ENCODE results near the gene DCTPP1. TPM values are rescaled to one million over a fixed set of nuclear protein-coding genes. Genes with fewer than 3 reads are reported as not detected.

DCTPP1 gene
- total RNA-seq, 4 donors from 2014 or later: 10.2 to 51.5 (median 28.7) TPM

Small RNA genes within 50 kb of the gene (small RNA-seq; reads per million reads assigned to genes)
- gene RF00019: not detected
- 0.30 reads per million for gene RF00406

Other genes starting within 250 kb of the DCTPP1 start
- gene CORO1A, start 246.4 kb downstream of the DCTPP1 start, total RNA-seq: 10 to 100 TPM; 12.7 to 30.5 (median 18.2) TPM
- gene BOLA2B, start 236.4 kb downstream of the DCTPP1 start, total RNA-seq: 10 to 100 TPM in 2 of 4 donors, 1 to 10 TPM in 1, not detected in 1; 4.7 to 34.1 (median 27.5) TPM
- 100 to 1,000 TPM in 1 of 4 donors, 10 to 100 TPM in 3; 10.6 to 142 (median 41.0) TPM for gene SLX1A, start 236.2 kb downstream of the DCTPP1 start, total RNA-seq
- gene SULT1A3, start 230.8 kb downstream of the DCTPP1 start, total RNA-seq: 10 to 100 TPM in 2 of 4 donors, 1 to 10 TPM in 2; 1.8 to 26.5 (median 9.5) TPM
- 10 to 100 TPM in 3 of 4 donors, 1 to 10 TPM in 1; 1.9 to 38.5 (median 13.5) TPM for gene NPIPB13, start 181.6 kb downstream of the DCTPP1 start, total RNA-seq
- gene CD2BP2, start 74.7 kb downstream of the DCTPP1 start, total RNA-seq: 10 to 100 TPM; 27.9 to 74.7 (median 32.8) TPM
- 10 to 100 TPM; 20.7 to 50.1 (median 29.9) TPM for gene TBC1D10B, start 59.5 kb downstream of the DCTPP1 start, total RNA-seq
- 1 to 10 TPM in 1 of 4 donors, not detected in 3; 1.2 TPM for gene MYL11, start 55.2 kb downstream of the DCTPP1 start, total RNA-seq
- 1 to 10 TPM in 2 of 4 donors, not detected in 2; 1.0 to 5.3 TPM for gene SEPTIN1, start 47.5 kb downstream of the DCTPP1 start, total RNA-seq
- 10 to 100 TPM in 3 of 4 donors, 1 to 10 TPM in 1; 2.6 to 21.0 (median 12.7) TPM for gene ZNF48, start 34.6 kb downstream of the DCTPP1 start, total RNA-seq
- gene ZNF771, start 22.4 kb downstream of the DCTPP1 start, total RNA-seq: 10 to 100 TPM; 12.2 to 75.3 (median 25.6) TPM
- 10 to 100 TPM; 13.6 to 30.9 (median 17.1) TPM for gene SEPHS2, start 15.8 kb upstream of the DCTPP1 start, total RNA-seq
- 1 to 10 TPM in 3 of 4 donors, not detected in 1; 3.6 to 5.6 (median 4.7) TPM for gene ITGAL, start 42.7 kb upstream of the DCTPP1 start, total RNA-seq
- 10 to 100 TPM in 3 of 4 donors, 1 to 10 TPM in 1; 8.8 to 41.3 (median 28.5) TPM for gene ZNF768, start 96.5 kb upstream of the DCTPP1 start, total RNA-seq
- gene ZNF747, start 104.8 kb upstream of the DCTPP1 start, total RNA-seq: 10 to 100 TPM in 2 of 4 donors, 1 to 10 TPM in 2; 3.8 to 16.1 (median 10.2) TPM
- 10 to 100 TPM in 2 of 4 donors, 1 to 10 TPM in 2; 1.5 to 11.3 (median 7.3) TPM for gene ZNF764, start 128.3 kb upstream of the DCTPP1 start, total RNA-seq
- 10 to 100 TPM in 3 of 4 donors, 1 to 10 TPM in 1; 9.6 to 27.1 (median 12.5) TPM for gene ZNF688, start 141.7 kb upstream of the DCTPP1 start, total RNA-seq
- gene ZNF785, start 155.7 kb upstream of the DCTPP1 start, total RNA-seq: 10 to 100 TPM in 2 of 4 donors, 1 to 10 TPM in 2; 6.8 to 37.4 (median 15.2) TPM
- 10 to 100 TPM in 1 of 4 donors, 1 to 10 TPM in 3; 3.1 to 11.5 (median 7.0) TPM for gene ZNF689, start 180.4 kb upstream of the DCTPP1 start, total RNA-seq
- gene PRR14, start 220.9 kb upstream of the DCTPP1 start, total RNA-seq: 10 to 100 TPM in 2 of 4 donors, 1 to 10 TPM in 2; 1.0 to 82.4 (median 10.0) TPM
- gene FBRS, start 228.4 kb upstream of the DCTPP1 start, total RNA-seq: 10 to 100 TPM in 2 of 4 donors, 1 to 10 TPM in 2; 8.5 to 78.4 (median 16.5) TPM